ENCODE data around the gene ORC6. TPM values are rescaled to one million over a fixed set of nuclear protein-coding genes. Genes with fewer than 3 reads are reported as not detected.

Gene ORC6
- polyA plus RNA-seq, 1 donor, result 8.1 TPM

- no peak for DNase-seq
These were observed 42.5 kb downstream of the ORC6 start for GRCh38 chr16:46731691-46732555.

- no peak for DNase-seq
These were observed 43.1 kb downstream of the ORC6 start for GRCh38 chr16:46732561-46732960.

- no peak for DNase-seq
These were observed 43.9 kb downstream of the ORC6 start for GRCh38 chr16:46733319-46733830.

DNA sequence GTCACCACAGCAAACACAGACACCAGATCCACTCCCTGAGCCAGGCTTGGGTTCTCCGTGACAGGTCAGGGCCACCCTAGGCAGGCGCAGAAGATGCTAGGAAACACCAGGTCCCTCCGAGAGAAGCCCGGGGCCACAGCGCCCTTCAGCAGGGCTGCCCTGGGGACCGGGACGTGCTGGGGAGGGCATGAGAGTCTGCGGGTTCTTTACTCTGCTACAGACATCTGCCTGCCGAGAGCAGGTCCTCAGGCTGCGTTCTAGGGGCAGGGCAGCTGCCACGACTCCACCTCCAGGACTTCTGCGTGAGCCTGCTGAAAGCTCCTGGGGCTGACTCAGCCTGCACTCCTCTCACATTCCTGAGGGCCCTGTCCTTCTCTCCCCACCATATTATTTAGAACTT lies 47.2 kb downstream of the ORC6 start:
- no peak for DNase-seq

DNA sequence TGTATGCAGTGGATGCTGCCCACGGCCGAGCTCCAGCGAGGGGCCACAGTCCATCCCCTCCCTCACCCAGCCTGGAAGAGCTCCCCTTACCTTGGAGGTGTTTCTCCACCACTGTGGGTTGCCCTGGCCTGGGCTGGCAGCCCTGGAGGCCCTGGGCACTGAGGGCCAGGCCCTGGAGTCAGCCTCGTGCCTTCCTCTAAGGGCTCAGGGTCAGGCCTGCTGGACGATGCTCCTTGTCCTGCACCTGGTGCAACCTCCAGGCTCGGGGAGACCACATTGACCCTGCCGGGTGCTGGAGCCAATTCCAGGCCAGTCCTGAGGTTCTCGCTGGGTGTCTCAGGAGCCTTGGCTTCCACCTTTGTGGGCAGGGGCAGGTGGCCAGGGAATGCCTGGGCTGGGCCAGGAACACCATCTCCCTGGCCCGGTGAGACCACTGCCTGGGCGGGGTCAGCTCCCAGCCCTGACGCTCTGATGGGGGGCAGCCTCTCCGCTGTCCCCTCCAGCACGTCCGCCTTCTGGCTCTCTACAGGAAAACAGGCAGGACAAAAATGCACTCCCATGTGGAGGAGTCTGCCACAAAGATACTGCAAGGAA lies 48.3 kb downstream of the ORC6 start:
- no peak for DNase-seq

GRCh38 chr16:46739934-46740333 lies 50.5 kb downstream of the ORC6 start:
- no peak for DNase-seq

GRCh38 chr16:46743232-46743719 lies 53.8 kb downstream of the ORC6 start:
- no peak for DNase-seq

DNA sequence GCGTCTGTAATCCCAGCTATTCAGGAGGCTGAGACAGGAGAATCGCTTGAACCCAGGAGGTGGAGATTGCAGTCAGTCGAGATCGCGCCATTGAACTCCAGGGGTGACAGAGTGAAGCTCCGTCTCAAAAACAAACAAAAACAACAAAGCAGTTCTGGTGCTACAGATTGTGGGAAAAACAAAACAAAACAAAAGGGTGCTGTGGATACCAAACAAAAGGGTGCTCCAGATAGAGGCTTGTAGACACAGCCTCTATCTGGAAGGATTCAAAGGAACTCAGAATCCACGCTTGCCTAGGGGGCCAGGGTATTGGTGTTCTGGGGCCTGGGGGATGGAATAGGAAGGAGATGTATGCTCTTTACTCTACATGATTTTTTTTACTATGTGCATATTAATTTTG lies 56.2 kb downstream of the ORC6 start:
- DNase-seq, result no peak

- DNase-seq, result no peak
These were observed 57.6 kb downstream of the ORC6 start for GRCh38 chr16:46746821-46747776.

Other genes with a start within 250 kb of the ORC6 start
- 8.9 TPM for gene SHCBP1, start 68.3 kb upstream of the ORC6 start, polyA plus RNA-seq (ENCODE audit: insufficient read length)
- 72.3 TPM for gene VPS35, start 481 bp upstream of the ORC6 start, polyA plus RNA-seq (ENCODE audit: insufficient read length)
- 7.9 TPM for gene MYLK3, start 58.7 kb downstream of the ORC6 start, polyA plus RNA-seq (ENCODE audit: insufficient read length)
- 24.4 TPM for gene C16orf87, start 141.5 kb downstream of the ORC6 start, polyA plus RNA-seq (ENCODE audit: insufficient read length)
- 37.1 TPM for gene GPT2, start 194.7 kb downstream of the ORC6 start, polyA plus RNA-seq (ENCODE audit: insufficient read length)

All from hindlimb muscle (tissue), 1 donor.